Measurements from ENCODE around the gene ARL8A.

Gene ARL8A

DNA sequence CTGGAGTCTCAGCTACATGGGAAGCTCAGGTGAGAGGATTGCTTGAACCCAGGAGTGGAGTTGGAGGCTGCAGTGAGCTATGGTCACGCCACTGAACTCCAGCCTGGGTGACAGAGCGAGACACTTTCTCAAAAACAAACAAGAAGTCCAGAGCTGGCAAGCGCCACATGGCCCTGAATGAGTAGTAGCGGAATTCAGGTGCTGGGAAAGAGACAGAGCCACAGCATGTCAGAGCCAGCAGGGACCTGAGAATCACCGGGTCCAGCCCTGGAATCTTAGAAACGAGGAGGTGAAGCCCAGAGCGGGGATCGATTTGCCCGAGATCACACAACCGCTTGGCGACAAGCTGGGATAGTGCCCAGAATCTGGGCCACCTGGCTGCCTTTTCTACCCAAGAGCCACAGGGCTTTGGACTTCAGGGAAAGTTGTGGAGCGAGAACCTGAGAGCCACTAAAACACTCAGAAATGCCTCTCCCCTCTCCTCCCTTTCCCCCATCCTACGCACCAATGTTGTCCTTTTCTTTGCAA is 9.8 kb downstream of the ARL8A start:
- DNase-seq (ENCODE audit: low spot score) = no peak
- in situ Hi-C loops (cut with MboI; ENCODE audit: low pct_unique_long_range_greater_than_20kb, low sequenced_read_pairs, unreplicated experiment) = loop anchor here (10.0 kb wide), 1 partner anchor 240 kb away; no protein-coding TSS in a partner anchor
- TF ChIP-seq, protein P1, sequence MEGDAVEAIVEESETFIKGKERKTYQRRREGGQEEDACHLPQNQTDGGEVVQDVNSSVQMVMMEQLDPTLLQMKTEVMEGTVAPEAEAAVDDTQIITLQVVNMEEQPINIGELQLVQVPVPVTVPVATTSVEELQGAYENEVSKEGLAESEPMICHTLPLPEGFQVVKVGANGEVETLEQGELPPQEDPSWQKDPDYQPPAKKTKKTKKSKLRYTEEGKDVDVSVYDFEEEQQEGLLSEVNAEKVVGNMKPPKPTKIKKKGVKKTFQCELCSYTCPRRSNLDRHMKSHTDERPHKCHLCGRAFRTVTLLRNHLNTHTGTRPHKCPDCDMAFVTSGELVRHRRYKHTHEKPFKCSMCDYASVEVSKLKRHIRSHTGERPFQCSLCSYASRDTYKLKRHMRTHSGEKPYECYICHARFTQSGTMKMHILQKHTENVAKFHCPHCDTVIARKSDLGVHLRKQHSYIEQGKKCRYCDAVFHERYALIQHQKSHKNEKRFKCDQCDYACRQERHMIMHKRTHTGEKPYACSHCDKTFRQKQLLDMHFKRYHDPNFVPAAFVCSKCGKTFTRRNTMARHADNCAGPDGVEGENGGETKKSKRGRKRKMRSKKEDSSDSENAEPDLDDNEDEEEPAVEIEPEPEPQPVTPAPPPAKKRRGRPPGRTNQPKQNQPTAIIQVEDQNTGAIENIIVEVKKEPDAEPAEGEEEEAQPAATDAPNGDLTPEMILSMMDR (IDR thresholded peaks at IDR 0.05; ENCODE audit: extremely low read depth, insufficient read depth, missing control alignments) = no peak

DNA sequence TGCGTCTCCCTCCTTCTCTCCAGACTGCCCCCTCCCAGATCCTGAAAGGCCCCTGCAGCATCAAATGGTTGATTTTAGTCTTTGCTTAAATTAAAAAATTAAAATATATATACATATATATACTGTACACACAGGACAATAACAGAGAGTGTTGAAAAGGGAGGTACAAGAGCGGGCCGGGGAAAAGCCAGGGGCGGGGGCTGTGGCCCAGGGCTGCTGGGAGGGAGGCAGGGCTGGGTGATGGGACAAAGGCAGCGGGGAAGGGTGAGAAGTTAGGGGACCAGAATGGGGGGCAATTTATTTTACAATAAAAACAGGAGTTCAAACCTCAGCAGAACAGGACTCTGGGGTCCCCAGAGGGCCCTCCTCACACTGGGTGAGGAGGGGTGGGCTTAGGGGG is 10.5 kb downstream of the ARL8A start:
- no peak for DNase-seq (ENCODE audit: low spot score)
- TF ChIP-seq, protein P1 (IDR thresholded peaks at IDR 0.05; ENCODE audit: extremely low read depth, insufficient read depth, missing control alignments) = no peak
- in situ Hi-C loops (cut with MboI; ENCODE audit: low pct_unique_long_range_greater_than_20kb, low sequenced_read_pairs, unreplicated experiment) = loop anchor here (10.0 kb wide), 1 partner anchor 239 kb away; no protein-coding TSS in a partner anchor

DNA sequence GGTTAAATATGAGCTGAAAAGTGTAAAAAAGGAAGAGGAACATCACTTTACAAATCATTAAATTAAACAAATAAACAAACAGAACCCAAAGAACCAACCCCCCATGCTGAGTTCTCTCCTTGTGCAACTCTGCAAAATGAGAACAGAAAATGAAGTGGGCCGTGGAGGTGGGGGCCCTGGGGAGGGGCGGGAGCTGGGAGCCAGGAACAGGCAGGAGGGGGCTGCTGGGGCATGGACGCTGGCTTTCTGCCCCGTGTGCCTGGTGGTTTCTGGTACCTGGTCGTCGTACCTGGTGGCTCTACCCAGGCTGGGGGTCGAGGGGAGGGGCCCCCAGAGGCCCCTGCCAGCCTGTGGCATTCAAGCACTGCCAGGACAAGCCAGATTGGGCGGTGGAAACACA is 11.0 kb downstream of the ARL8A start:
- DNase-seq (ENCODE audit: low spot score) = no peak
- in situ Hi-C loops (cut with MboI; ENCODE audit: low pct_unique_long_range_greater_than_20kb, low sequenced_read_pairs, unreplicated experiment) = loop anchor here (10.0 kb wide), 1 partner anchor 239 kb away; no protein-coding TSS in a partner anchor
- TF ChIP-seq, protein P1 (IDR thresholded peaks at IDR 0.05; ENCODE audit: extremely low read depth, insufficient read depth, missing control alignments) = no peak

DNA sequence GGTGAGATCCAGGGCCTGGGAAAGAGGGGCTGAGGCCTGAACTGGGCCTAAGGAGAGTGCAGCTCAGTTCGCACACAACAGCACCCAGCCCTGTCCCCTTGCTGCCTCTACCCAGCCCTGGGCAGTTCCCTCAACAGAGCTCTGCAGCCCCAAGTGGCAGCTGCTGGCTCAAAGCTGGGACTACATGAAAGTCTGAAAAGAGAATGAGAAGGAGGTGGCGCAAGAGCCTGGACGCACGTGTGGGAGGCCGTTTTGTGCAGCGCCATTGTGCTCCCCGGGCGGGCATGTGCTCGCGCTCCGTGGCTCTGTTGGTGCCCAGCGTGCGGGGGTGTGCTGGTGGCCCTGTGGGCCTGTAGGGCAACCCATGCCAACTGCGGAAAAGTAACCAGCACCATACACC is 11.5 kb downstream of the ARL8A start:
- DNase-seq (ENCODE audit: low spot score) = no peak
- TF ChIP-seq, protein P1 (IDR thresholded peaks at IDR 0.05; ENCODE audit: extremely low read depth, insufficient read depth, missing control alignments) = no peak
- in situ Hi-C loops (cut with MboI; ENCODE audit: low pct_unique_long_range_greater_than_20kb, low sequenced_read_pairs, unreplicated experiment) = loop anchor here (10.0 kb wide), 1 partner anchor 238 kb away; no protein-coding TSS in a partner anchor

DNA sequence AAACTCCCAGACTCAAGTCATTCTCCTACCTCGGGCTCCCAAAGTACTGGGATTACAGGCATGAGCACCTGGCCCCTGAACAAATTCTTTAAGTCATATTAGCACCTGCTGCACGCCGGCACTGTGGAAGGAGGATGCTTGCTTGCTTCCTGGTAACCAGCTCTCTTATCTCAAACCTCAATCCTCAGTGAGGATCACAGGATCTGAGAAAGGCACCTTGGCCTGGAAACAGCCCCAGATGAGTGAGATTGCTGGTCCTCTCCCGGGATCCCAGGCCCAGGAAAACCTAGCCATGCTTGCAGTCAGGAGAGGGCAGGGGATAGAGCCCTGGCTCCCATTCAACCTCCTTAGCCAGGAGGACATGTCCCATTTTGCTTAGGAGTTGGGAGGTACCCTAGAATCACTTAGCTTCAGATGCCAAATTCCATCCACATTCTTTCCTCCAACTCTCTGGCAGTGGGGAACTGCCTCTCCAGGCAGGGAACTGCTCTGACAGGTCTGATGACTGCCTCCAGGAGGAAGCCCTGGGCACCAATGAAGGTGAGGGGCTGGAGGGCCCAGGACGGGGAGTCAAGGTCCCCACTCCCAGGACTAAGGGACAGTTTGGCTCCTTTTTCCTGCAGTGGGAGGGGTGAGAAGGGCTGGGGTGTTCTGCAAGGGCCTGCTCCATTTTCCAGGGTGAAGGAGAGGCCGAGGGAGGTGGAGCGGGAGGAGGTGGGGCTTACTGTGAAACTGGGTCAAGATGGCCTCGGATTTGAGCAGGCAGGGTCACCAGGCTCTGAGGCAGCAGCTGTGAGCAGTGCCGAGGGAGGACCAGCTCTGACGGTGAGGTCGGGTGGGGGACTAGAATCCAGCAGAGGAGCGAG is 12.3 kb downstream of the ARL8A start:
- in situ Hi-C loops (cut with MboI; ENCODE audit: low pct_unique_long_range_greater_than_20kb, low sequenced_read_pairs, unreplicated experiment) = loop anchor here (10.0 kb wide), 1 partner anchor 237 kb away; no protein-coding TSS in a partner anchor
- DNase-seq (ENCODE audit: low spot score) = no peak
- TF ChIP-seq, protein P1 (IDR thresholded peaks at IDR 0.05; ENCODE audit: extremely low read depth, insufficient read depth, missing control alignments) = no peak

DNA sequence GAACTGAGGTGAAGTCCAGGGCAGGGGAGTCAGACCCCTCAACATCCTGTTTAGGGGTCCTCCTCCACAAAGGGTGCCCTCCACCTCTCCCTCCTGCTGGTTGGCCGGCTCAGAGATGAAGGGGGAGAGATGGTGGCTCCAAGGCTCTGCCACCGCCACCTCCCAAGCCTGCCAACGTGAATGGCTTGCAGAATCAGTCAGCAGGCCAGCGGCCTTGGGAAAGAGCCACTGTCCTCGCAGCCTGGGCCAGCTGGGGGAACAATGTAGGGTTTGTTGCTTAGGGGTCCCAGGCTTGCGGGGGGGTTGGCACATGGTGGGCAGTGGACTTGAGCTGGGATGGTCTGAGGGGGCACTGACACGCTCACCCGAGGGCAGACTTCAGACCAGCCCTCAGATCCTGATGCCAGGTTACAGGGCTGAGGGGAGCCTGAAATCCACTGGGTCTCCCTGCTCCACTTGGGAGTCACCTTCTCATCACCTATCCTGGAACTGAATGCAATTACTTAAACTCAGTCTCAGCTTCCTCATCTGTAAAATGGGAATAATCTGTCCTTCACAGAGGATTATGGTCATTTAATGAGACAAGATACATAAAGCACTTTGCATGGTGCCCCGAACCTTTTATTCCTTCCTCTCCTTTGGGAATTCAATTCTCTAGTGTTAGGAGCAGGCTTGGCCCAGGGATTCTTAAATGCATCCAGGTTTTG is 13.6 kb downstream of the ARL8A start:
- DNase-seq (ENCODE audit: low spot score) = no peak
- TF ChIP-seq, protein P1 (IDR thresholded peaks at IDR 0.05; ENCODE audit: extremely low read depth, insufficient read depth, missing control alignments) = no peak
- in situ Hi-C loops (cut with MboI; ENCODE audit: low pct_unique_long_range_greater_than_20kb, low sequenced_read_pairs, unreplicated experiment) = loop anchor here (10.0 kb wide), 1 partner anchor 236 kb away; no protein-coding TSS in a partner anchor
